Skeletal muscle tissue (tissue), 4 donors: Measurements from ENCODE around the gene SMIM24. TPM values are rescaled to one million over a fixed set of nuclear protein-coding genes. Genes with fewer than 3 reads are reported as not detected.

Experiments used
- H3K27ac ChIP-seq: one replicate; pipeline ENCODE4 v1.7.0; 2013; ENCODE audit warnings: mild to moderate bottlenecking, low read depth, low read length, inconsistent platforms
- H3K27me3 ChIP-seq, 3 donors: one replicate each; pipeline ENCODE4 v1.7.0; 2013; ENCODE audit warnings: low read length in 3 of 3; ENCODE audit not compliant: control insufficient read depth in 3 of 3, insufficient read depth in 3 of 3
- H3K36me3 ChIP-seq, 3 donors: one replicate each; pipeline ENCODE4 v1.7.0; 2013; ENCODE audit warnings: low read length in 3 of 3; ENCODE audit not compliant: control insufficient read depth in 3 of 3, insufficient read depth in 3 of 3
- H3K4me1 ChIP-seq, 3 donors: one replicate each; pipeline ENCODE4 v1.7.0; 2013; ENCODE audit warnings: low read length in 3 of 3, mild to moderate bottlenecking in 3 of 3; ENCODE audit not compliant: control insufficient read depth in 3 of 3, insufficient read depth in 3 of 3
- H3K4me3 ChIP-seq, 3 donors: one replicate each; pipeline ENCODE4 v1.7.0; 2013; ENCODE audit warnings: low read length in 3 of 3
- H3K9ac ChIP-seq, 3 donors: one replicate each; pipeline ENCODE4 v1.7.0; 2013; ENCODE audit warnings: low read length in 3 of 3, mild to moderate bottlenecking in 3 of 3, moderate library complexity in 2 of 3, low read depth in 1 of 3
- H3K9me3 ChIP-seq, 3 donors: one replicate each; pipeline ENCODE4 v1.7.0; 2013; ENCODE audit warnings: low read length in 3 of 3; ENCODE audit not compliant: control insufficient read depth in 3 of 3
- total RNA-seq: library from RNA; depleted of rRNA; stranded (reverse); fragments of >200 nt; gene quantifications from one replicate; pipeline ENCODE4 v1.2.3, GENCODE V29; 2014
- donor health status: Osteomylitis.

Gene SMIM24
- total RNA-seq, 1 donor from 2014 or later, result not detected

DNA sequence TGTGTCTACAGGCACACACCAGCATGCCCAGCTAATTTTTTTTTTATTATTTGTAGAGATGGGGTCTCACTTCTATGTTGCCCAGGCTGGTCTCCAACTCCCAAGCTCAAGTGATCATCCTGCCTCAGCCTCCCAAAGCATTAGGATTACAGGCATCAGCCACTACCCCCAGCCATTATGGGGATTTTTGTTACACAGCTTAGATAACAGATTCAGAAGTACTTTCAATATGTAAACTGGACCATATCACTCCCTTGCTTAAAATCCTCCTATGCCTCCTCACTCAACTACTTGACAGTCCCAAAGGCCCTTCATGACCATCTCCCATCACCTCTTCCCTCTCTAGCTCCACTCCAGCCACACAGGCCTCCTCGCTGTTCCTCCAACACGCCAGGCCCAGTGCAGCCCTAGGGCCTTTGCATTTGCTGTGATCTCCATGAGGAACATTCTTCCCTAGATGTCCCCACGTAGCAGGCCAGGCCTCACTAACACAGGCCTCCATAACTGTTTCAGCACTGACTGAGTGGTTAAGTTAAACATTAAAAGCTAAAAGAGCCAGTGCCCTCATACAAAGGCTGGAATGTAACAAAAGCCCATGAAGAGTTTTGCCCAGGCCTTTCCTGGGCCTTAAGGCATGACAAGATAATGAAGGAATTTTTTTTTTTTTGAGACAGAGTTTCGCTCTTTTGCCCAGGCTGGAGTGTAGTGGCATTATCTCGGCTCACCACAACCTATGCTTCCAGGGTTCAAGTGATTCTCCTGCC, 17.6 kb upstream of the SMIM24 start:
- Histone ChIP-seq H3K27me3 (no peaks in the 10 kb centered on the region), H3K27ac (no peak overlapping the region), H3K4me3 (no peak overlapping the region), H3K9ac (no peak overlapping the region), H3K36me3 (peaks cover 15 to 30% (median 29%) of the 10 kb centered on the region in 3 donors), H3K4me1 (peaks cover 12 to 21% (median 16%) of the 10 kb centered on the region in 3 donors), H3K9me3 (no peaks in the 10 kb centered on the region)

DNA sequence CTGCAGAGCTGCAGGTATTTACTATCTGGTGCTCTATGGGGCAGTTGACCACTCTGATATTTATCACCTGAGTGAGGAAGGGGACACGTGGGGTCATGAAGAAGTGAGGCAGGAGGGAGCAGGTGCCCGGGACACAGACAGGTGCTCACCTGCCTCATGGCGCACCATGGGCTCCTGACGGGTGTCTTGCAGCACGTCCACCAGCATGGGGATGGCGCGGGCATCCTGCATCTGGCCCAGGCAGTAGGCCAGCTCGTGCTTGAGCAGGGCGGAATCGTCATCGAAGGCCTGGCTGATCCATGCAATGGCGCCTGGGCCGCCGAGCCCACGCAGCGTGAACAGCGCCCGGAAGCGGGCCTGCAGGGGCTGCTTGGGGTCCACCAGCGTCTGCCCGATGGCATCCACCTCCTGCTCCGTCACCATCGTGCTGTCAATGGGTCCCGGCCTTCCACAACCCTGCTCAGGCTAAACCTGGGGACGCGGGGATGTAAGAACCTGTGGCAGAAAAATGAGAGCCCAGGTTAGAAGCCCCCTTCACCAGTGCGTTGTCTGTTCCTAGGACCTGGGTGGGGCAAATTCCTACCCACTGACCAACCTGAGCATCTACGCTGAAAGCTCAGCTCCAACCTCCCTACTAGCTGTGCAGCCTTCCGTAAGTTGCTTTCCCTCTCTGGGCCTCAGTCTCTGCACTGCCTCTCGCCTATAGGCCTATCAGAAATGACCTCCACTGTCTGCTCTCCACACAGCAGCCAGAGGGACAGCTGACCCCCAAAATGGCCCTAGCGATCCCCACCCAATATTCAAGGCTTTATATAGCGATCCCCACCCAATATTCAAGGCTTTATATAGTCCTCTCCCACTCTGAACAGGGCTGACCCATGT, 16.3 kb upstream of the SMIM24 start:
- Histone ChIP-seq H3K9me3 (no peaks in the 10 kb centered on the region), H3K4me3 (no peak overlapping the region), H3K9ac (no peak overlapping the region), H3K4me1 (peaks cover 12 to 21% (median 16%) of the 10 kb centered on the region in 3 donors), H3K36me3 (peaks cover 20 to 36% (median 35%) of the 10 kb centered on the region in 3 donors), H3K27ac (no peak overlapping the region), H3K27me3 (no peaks in the 10 kb centered on the region)

DNA sequence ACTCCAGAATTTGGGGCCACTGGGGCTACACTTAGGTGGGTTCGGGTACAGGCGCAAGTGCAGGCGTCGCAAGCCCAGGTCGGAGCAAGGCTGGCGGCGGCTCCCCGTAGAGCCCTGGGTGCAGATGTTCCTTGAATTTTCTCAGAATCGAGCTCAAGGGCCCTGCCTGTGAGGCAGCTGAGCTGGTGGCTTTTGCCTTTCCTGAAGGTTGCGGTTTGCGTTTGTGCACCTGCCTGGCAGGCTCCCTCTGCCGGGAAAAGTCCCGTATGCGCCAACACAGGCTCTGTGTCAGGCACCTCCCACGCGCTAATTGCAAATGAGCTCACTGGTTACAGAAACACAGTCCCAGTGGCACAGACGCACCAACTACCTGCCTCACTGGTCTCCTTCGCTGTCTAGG, 14.2 kb upstream of the SMIM24 start:
- no peaks in the 10 kb centered on the region for H3K27me3 ChIP-seq
- H3K4me3 ChIP-seq, result no peak overlapping the region
- peaks cover 5 to 8% (median 6%) of the 10 kb centered on the region in 3 donors for H3K4me1 ChIP-seq
- no peak overlapping the region for H3K27ac ChIP-seq
- H3K9me3 ChIP-seq, result no peaks in the 10 kb centered on the region
- H3K36me3 ChIP-seq, result peaks cover 26 to 41% (median 35%) of the 10 kb centered on the region in 3 donors
- no peak overlapping the region for H3K9ac ChIP-seq

DNA sequence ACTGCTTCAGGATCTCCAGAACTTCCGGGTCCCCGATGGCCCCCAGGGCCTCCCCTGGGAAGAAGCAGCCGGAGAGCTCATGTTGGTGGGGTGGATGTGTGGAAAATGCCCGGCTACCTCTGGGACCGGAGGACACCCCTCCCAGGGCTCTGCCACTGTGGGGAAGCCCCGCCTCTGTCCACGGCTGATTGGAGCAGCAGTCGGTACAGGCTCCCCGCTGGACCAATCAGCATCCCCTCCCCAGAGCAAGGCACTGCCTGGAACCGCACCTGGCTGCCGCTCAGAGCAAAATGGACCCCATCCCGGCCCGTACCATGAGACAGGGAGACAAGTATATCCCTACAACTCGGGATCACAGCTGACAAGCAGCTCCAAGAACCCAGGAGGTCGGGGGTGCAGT, 13.7 kb upstream of the SMIM24 start:
- H3K36me3 ChIP-seq, result peaks cover 26 to 41% (median 35%) of the 10 kb centered on the region in 3 donors
- no peak overlapping the region for H3K9ac ChIP-seq
- H3K9me3 ChIP-seq, result no peaks in the 10 kb centered on the region
- H3K4me3 ChIP-seq, result no peak overlapping the region
- H3K27me3 ChIP-seq, result no peaks in the 10 kb centered on the region
- H3K4me1 ChIP-seq, result peaks cover 1 to 3% (median 2%) of the 10 kb centered on the region in 3 donors
- H3K27ac ChIP-seq, result no peak overlapping the region

DNA sequence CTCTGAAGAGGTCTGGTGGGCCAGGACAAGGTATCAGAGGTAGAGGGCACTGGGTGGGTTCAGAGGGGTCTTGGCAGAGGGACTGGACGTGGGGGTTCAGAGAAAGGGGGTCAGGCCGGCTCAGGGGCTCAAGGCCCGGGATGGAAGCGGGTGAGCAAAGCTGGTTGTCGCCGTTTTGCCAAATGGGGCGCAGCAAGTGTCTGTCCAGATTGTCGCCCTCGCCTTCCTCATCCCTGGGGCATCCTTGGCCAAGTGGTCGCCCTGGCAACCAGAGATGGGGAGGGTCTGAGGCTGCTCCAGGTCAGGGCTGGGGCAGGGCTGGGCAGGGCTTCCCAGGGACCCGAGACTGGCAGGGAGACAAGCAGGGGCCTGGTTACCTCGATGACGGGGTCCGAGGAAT, 13.3 kb upstream of the SMIM24 start:
- peaks cover 26 to 39% (median 35%) of the 10 kb centered on the region in 3 donors for H3K36me3 ChIP-seq
- H3K9ac ChIP-seq, result no peak overlapping the region
- H3K9me3 ChIP-seq, result no peaks in the 10 kb centered on the region
- H3K4me3 ChIP-seq, result no peak overlapping the region
- H3K27me3 ChIP-seq, result no peaks in the 10 kb centered on the region
- no peak overlapping the region for H3K27ac ChIP-seq
- H3K4me1 ChIP-seq, result no peaks in the 10 kb centered on the region

DNA sequence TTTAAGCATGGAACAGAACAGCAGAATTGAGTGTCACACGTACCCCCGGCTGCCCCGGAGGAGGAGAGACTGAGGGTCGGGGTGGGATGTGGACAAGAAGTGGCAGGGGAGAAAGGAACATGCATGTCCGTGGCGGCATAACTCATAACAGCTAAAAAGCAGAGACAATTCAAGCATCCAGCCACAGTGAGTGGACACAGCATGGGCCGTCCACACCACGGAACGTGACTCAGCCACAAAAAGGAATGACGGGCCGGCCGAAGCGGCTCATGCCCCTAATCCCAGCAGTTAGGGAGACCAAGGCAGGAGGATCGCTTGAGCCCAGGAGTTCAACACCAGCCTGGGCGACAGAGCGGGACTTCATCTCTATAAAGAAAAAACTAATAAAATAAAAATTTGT, 12.6 kb upstream of the SMIM24 start:
- Histone ChIP-seq H3K9me3 (no peaks in the 10 kb centered on the region), H3K4me3 (no peak overlapping the region), H3K36me3 (peaks cover 26 to 42% (median 35%) of the 10 kb centered on the region in 3 donors), H3K27me3 (no peaks in the 10 kb centered on the region), H3K9ac (no peak overlapping the region), H3K27ac (no peak overlapping the region), H3K4me1 (no peaks in the 10 kb centered on the region)

DNA sequence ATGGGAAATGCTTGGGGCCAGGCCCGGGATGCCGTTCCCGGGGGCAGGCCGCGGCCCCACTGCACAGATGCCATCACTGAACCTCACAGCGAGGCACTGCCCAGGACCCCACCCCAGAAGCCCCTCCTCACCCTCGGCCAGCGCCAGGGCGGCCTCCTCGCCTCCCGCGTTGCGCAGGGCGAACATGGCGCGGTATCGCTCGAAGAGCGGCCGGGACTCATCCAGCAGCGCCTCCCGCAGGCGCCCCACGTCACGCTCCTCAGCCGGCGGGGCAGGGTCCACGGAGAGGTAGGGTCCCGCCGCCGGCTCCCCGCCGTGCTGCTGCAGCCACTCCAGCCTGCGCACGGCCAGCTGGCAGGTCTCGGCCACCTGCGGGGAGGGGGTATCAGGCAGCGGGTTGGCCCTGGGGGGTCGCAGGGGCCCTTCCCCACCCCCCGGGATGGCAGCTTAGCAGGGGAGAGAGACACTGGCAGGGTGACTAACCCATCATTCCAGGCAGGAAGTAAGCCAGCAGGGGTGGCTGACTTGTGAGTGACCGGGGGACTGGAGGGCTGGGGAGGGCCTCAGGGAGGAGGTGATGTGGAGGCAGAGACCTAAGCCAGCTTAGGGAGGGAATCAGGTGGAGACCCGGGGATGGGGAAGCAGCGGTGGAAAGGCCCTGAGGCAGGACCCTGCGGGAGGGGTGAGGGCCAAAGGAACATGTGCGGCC, 12.0 kb upstream of the SMIM24 start:
- H3K4me3 ChIP-seq, result no peak overlapping the region
- no peaks in the 10 kb centered on the region for H3K27me3 ChIP-seq
- peaks cover 26 to 40% (median 35%) of the 10 kb centered on the region in 3 donors for H3K36me3 ChIP-seq
- no peak overlapping the region for H3K27ac ChIP-seq
- no peak overlapping the region for H3K9ac ChIP-seq
- no peaks in the 10 kb centered on the region for H3K9me3 ChIP-seq
- H3K4me1 ChIP-seq, result no peaks in the 10 kb centered on the region

DNA sequence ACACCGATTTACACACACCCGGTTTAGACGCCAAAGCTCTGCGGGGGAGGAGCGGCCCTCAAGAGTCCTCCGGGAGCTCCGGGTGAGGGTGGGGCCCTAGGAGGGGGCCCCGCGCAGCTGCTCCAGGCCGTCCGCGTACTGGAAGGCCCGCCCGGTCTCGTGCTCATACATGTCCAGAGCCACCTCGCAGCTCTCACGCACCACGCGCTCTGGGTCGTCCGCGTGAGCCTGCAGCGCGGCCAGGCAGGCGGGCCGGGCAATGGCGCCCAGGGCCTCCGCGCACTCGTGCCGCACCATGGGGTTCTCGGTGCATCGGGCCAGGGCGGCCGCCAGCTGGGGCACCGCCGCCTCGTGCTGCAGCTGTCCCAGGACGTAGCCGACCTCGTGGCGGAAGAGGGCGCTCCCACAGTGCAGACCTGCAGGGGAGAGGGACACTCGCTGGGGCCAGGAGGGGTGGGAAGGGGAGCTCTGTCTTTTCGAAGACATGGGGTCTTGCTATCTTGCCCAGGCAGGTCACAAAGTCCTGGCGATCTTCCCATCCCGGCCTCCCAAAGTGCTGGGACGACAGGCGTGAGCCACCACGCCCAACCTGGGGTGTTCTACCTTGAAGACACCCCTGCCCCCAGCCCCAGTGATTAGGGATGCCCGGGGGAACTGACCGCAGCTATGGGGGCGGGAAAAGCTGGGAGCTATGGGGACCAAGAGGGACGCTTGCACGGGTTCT, 11.2 kb upstream of the SMIM24 start:
- H3K27ac ChIP-seq, result no peak overlapping the region
- H3K4me1 ChIP-seq, result no peaks in the 10 kb centered on the region
- H3K9ac ChIP-seq, result no peak overlapping the region
- H3K36me3 ChIP-seq, result peaks cover 24 to 35% (median 27%) of the 10 kb centered on the region in 3 donors
- H3K27me3 ChIP-seq, result no peaks in the 10 kb centered on the region
- no peak overlapping the region for H3K4me3 ChIP-seq
- no peaks in the 10 kb centered on the region for H3K9me3 ChIP-seq

DNA sequence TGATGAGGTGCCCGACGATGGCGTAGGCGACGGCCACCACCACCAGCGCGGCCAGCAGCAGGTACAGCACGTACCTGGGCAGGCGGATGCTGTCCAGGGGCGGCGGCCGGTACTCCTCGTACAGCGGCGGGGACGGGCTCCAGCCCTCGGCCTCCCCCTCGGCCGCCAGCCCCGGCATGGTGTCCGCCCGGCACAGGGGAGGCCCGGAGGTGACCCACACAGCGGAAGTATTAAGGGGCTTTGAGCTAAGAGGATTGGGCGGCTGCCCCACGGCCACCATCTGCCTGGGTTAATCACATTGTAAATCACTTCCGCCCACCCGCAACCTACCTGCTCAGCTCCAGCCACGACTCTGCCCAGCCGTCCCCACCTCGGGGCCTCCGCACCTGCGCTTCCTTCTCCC, 2.9 kb upstream of the SMIM24 start, which contains the start of gene SMIM44:
Gene SMIM44 (minus strand): TSS at position 216 of the 403 bp plus-strand sequence. CDS start 38 bp downstream, at position 178.
- Histone ChIP-seq H3K27ac (no peak within 1 kb of the TSS), H3K9me3 (no peaks in the 10 kb centered on the region), H3K36me3 (peaks cover 0 to 2% (median 0%) of the 10 kb centered on the region in 3 donors), H3K4me1 (no peaks in the 10 kb centered on the region), H3K4me3 (no peak within 1 kb of the TSS), H3K27me3 (peaks cover 33 to 45% (median 44%) of the 10 kb centered on the region in 3 donors), H3K9ac (no peak within 1 kb of the TSS)
